ENCODE measurements around the gene PML.
"Not testable (repeated sequence)": the region's sequence is repeated elsewhere in the genome, so short reads cannot be mapped to it uniquely, and the experiment has no call there.

PML gene

GRCh38 chr15:73957785-73958184, 36.7 kb upstream of the PML start:
- no peak for DNase-seq (ENCODE audit: low read depth)

GRCh38 chr15:73959012-73959581, 35.4 kb upstream of the PML start:
- peak; percentile 71 for DNase-seq (ENCODE audit: low read depth)

DNA sequence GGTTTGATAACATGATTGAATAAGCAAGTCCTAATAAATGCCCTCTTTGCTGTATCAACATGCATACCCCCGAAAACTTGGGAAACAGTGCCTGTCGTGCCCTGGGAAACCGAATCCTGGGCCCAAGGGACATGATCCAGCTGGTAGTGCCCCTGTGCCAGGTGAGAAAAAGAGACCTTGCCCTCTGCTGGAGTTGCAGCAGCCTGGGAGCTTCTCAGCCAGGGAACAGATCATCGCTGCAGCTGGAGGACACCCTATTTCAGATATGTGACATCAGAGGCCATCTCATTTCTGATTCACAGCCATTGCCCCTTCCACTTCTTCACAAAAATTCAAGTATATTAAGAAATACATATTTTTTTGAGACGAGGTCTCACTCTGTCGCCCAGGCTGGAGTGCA, 34.7 kb upstream of the PML start:
- DNase-seq (ENCODE audit: low read depth) = no peak

GRCh38 chr15:73960472-73961070, 33.9 kb upstream of the PML start:
- not testable (repeated sequence) for DNase-seq (ENCODE audit: low read depth)

DNA sequence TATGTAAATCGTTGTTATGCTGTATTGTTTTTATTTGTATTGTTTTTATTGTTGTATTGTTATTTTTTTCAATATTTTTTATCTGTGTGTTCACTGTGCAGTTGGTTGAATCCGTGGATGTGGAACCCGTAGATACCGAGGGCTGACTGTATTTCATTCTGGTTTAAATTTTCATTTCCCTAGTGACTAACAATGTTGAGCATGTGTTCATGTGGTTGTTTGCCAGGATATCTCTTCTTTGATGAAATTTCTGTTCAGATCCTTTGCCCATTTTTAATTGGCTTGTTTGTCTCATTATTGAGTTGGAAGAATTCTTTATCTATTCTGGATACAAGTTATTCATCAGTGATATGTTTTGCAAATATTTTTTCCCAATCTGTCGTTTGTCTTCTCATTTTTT, 32.1 kb upstream of the PML start:
- no peak for DNase-seq (ENCODE audit: low read depth)

GRCh38 chr15:73964736-73965093, 29.8 kb upstream of the PML start:
- DNase-seq (ENCODE audit: low read depth) = no peak

DNA sequence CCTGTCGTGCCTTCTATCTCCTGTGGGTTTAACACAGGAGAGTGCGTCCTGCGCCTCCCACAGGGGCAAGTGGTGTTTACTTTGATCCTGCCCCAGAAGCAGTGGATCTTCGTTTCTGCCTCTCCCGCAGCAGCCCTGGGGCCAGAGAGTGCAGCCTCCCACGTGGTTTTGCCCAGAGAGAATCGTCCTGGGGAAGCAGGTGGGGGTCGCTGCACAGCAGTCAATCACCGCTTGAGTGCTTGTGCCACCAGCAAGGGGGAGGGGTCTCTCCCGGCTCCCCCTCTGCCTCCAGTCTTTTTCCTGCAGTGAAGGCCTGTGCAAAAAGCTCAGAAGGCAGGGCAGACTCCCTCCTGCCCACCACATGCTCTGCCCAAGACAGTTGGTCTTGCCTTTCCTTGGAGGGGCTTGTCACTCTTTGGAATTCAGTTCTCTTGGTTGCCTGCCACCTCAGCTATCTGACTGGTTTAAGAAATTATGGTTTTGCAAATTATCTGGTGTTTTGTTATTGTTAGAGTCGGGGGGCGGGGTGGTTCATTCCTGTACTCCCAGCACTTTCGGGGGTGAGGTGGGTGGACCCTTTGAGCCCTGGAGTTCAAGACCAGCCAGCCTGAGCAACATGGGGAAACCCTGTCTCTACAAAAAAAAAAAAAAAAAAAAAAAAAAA, 29.3 kb upstream of the PML start:
- DNase-seq (ENCODE audit: low read depth) = no peak

GRCh38 chr15:73965758-73966113, 28.8 kb upstream of the PML start:
- DNase-seq (ENCODE audit: low read depth) = no peak

- DNase-seq (ENCODE audit: low read depth) = no peak
Observed at GRCh38 chr15:73968461-73968860, 26.1 kb upstream of the PML start.

DNA sequence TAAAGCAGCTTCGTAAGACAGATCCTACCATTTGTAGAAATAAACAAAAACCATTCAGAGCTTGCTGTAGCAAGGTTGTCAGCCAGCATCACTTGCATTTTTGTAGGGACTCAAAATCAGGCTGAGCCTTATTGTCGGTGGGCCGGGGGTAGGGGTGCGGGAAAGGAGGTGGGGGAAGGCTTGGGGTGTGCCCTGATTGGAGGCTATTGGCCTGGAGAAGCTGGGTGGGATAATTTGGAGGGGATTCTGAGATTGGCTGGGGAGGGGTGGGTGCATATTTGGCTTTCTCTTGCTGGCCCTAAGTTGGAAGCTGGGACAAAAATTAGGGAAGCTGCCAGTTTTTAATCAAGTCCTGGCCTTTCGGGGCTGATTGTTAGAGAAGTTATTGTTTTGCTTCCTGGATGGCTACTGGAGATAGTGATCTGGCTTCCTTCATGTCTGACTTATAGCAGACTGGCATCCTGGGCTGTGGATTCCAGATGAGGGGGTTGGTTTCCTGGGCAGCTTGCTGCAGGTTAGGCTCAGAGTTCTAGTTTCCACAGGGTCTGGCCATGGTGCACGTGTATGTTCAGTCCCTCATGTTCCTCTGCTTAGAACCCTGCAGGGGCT, 25.3 kb upstream of the PML start:
- no peak for DNase-seq (ENCODE audit: low read depth)

- peak; percentile 84 for DNase-seq (ENCODE audit: low read depth)
Observed at GRCh38 chr15:73972984-73973682, 21.4 kb upstream of the PML start.

DNA sequence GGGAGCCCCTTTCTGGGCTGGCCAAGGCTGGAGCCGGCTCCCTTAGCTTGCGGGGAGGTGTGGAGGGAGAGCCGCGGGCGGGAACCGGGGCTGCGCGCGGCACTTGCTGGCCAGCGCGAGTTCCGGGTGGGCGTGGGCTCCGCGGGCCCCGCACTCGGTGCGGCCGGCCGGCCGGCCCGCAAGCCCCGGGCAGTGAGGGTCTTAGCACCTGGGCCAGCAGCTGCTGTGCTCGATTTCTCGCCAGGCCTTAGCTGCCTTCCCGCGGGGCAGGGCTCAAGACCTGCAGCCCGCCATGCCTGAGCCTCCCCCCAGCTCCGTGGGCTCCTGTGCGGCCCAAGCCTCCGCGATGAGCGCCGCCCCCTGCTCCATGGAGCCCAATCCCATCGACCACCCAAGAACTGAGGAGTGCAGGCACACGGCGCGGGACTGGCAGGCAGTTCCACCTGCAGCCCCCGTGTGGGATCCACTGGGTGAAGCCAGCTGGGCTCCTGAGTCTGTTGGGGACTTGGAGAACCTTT, 20.8 kb upstream of the PML start:
- not testable (repeated sequence) for DNase-seq (ENCODE audit: low read depth)

DNA sequence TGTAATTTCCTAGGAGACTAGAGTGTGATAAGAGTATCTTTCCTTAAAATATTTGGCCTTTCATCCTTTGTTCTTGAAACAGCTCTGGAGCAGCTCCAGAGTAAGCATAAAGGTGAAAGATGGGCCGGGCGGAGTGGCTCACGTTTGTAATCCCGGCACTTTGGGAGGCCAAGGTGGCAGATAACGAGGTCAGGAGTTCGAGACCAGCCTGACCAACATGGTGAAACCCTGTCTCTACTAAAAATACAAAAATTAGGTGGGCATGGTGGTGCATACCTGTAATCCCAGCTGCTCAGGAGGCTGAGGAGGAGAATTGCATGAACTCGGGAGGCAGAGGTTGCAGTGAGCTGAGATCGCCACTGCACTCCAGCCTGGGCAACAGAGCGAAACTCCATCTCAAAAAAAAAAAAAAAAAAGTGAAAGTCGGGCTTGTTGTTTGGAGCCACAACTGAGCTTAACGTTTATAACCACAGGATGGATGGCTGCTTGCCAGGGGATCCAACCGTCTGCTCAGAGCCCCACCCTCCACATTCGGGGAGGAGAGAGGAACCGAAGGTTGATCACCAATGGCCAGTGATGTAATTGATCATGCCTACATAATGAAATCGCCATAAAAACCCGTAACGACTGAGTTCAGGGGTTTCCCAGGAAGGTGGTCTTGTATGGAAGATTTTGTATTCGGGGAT, 18.9 kb upstream of the PML start:
- not testable (repeated sequence) for DNase-seq (ENCODE audit: low read depth)

DNA sequence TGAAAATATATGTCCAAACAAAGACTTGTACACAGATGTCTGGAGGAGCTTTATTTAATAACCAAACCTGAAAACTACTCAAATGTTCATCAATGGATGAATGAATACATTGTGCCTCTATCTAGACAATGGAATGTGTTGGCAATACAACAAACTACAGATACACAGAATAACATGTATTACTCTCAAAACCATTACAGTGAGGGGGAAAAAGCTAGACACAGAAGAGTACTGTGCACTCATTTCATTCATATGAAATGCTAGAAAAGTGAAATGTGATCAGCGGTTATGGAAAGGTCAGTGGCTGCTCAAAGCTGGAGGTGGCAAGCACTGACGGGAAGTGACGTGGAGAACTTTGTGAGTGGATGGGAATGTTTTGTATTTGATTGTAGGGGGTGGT, 15.6 kb upstream of the PML start:
- no peak for DNase-seq (ENCODE audit: low read depth)

- no peak for DNase-seq (ENCODE audit: low read depth)
Observed at GRCh38 chr15:73979636-73980035, 14.9 kb upstream of the PML start.

- no peak for DNase-seq (ENCODE audit: low read depth)
Observed at GRCh38 chr15:73981761-73982221, 12.7 kb upstream of the PML start.

GRCh38 chr15:73982222-73982962, 12.1 kb upstream of the PML start:
- peak; percentile 95 for DNase-seq (ENCODE audit: low read depth)

DNA sequence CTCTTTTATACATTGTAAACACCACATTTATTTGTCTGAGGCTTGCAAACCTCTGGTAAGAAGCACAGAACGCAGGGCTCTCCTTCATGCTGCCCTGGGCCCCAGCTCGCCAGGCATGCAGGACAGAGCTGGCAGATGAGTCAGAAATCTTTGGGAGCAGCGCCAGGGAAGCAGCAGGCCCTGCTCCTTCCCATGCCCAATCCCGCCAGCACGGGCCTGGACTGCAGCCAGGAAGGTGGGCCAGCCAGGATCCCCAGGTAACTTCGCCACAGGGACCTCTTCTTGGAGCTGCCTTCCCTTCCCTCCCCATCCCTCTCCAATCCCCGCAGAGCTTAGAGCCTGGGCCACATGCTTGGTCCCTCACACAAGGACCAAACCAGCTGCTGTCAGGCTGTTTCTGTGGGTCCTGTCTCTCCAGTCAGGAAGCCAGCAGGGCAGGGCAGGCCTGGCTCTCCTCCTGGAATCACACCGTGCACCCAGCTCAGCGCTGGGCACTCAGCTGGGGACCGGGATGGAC, 11.2 kb upstream of the PML start:
- peak; percentile 94 for DNase-seq (ENCODE audit: low read depth)

- DNase-seq (ENCODE audit: low read depth) = no peak
Observed at GRCh38 chr15:73983773-73984172, 10.7 kb upstream of the PML start.

DNA sequence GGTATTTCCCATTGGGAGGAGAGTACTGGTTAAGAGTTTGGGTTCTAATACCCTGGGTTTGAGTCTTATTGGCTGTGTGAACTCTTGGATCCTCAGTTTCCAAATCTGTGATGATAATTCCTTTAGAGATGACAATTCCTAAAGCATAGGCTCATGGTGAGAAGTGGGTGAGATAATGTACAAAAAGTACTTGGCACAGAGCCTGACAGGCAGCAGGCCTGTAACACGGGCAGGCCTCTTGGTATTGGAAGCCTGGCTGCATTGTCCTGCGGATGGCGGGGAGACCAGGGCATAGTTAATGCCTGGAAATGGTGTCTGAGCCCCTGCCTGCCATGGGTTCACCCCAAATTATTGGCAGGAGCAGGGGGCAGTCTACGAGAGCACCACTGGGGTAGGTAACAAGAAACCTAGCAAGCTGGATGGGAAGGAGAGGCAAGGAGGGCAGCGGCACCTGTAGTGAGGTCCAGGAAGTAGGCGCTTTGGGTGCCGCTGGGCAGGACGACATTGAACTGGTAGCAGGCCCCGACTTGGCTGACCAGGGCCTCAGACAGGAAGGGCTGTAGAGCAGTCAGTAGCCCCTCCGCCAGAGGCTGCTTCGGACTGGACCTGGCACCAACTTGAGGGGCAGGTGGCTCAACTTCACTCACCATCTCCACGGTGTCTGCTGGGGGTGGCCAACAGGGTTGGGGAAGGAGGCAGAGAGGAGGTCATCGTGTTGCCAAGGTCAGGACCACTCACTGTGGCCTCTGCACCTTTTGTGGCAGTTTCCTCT, 10.1 kb upstream of the PML start:
- no peak for DNase-seq (ENCODE audit: low read depth)

All from HS-27A (cell line).